GM21381 (cell line): ENCODE measurements around the gene NFATC2.

ENCODE experiments used
- ATAC-seq: cut with Tn5 transposase; IDR thresholded peaks from one replicate; pipeline ENCODE4 v1.9.1; 2021; ENCODE audit warnings: mild to moderate bottlenecking, moderate library complexity; ENCODE audit not compliant: unreplicated experiment

NFATC2 gene

GRCh38 chr20:51382111-51382985 lies 160.2 kb downstream of the NFATC2 start:
- ATAC-seq = no peak

- ATAC-seq = no peak
Observed at GRCh38 chr20:51381557-51381956, 161.0 kb downstream of the NFATC2 start.

- no peak for ATAC-seq
Observed at GRCh38 chr20:51380401-51381385, 161.8 kb downstream of the NFATC2 start.

- no peak for ATAC-seq
Observed at GRCh38 chr20:51379601-51380341, 162.7 kb downstream of the NFATC2 start.

- no peak for ATAC-seq
Observed at GRCh38 chr20:51378171-51378928, 164.2 kb downstream of the NFATC2 start.

GRCh38 chr20:51377132-51377531 lies 165.4 kb downstream of the NFATC2 start:
- no peak for ATAC-seq

- ATAC-seq = no peak
Observed at GRCh38 chr20:51376111-51376510, 166.4 kb downstream of the NFATC2 start.

- ATAC-seq = no peak
Observed at GRCh38 chr20:51375561-51375960, 167.0 kb downstream of the NFATC2 start.

- ATAC-seq = no peak
Observed at GRCh38 chr20:51374961-51375360, 167.6 kb downstream of the NFATC2 start.

GRCh38 chr20:51374456-51374830 lies 168.1 kb downstream of the NFATC2 start:
- ATAC-seq = no peak

- ATAC-seq = no peak
Observed at GRCh38 chr20:51373713-51374455, 168.6 kb downstream of the NFATC2 start.

GRCh38 chr20:51372966-51373365 lies 169.6 kb downstream of the NFATC2 start:
- no peak for ATAC-seq

- no peak for ATAC-seq
Observed at GRCh38 chr20:51372176-51372803, 170.2 kb downstream of the NFATC2 start.

GRCh38 chr20:51371720-51372119 lies 170.8 kb downstream of the NFATC2 start:
- ATAC-seq = no peak

GRCh38 chr20:51369503-51369902 lies 173.0 kb downstream of the NFATC2 start:
- ATAC-seq = no peak

- ATAC-seq = no peak
Observed at GRCh38 chr20:51368461-51369211, 173.9 kb downstream of the NFATC2 start.

- no peak for ATAC-seq
Observed at GRCh38 chr20:51366155-51366886, 176.2 kb downstream of the NFATC2 start.

GRCh38 chr20:51365670-51366069 lies 176.8 kb downstream of the NFATC2 start:
- no peak for ATAC-seq
